Testis (tissue), 3 donors: ENCODE results near the gene CHM. TPM values are rescaled to one million over a fixed set of nuclear protein-coding genes. Genes with fewer than 3 reads are reported as not detected.
"Not testable (repeated sequence)": the region's sequence is repeated elsewhere in the genome, so short reads cannot be mapped to it uniquely, and the experiment has no call there.

Experiments used
- DNase-seq: peaks from one replicate; pipeline ENCODE4 v3.0.0-alpha.2; 2019
- H3K27ac ChIP-seq, 2 donors: fragments of 200-600 bp; sonication (generic); one replicate each; pipeline ENCODE4 v1.5.1; 2019
- H3K27me3 ChIP-seq: fragments of 200-600 bp; sonication (generic); one replicate; pipeline ENCODE4 v1.5.1; 2019
- H3K36me3 ChIP-seq: fragments of 200-600 bp; sonication (generic); one replicate; pipeline ENCODE4 v1.5.1; 2017; ENCODE audit warnings: low read depth; ENCODE audit errors: missing control alignments
- H3K4me1 ChIP-seq: fragments of 200-600 bp; sonication (generic); one replicate; pipeline ENCODE4 v1.5.1; 2019
- H3K4me3 ChIP-seq, 2 donors: fragments of 200-600 bp; sonication (generic); one replicate each; pipeline ENCODE4 v1.5.1; 2017 to 2019
- H3K9me3 ChIP-seq: fragments of 200-600 bp; sonication (generic); one replicate; pipeline ENCODE4 v1.5.1; 2017
- CTCF ChIP-seq, 3 experiments: fragments of 450-650 bp in 2 of 3; fragments of 200-600 bp in 1 of 3; sonication (generic) in 1 of 3; IDR thresholded peaks; one replicate each; pipeline ENCODE4 v1.5.1; 2016 to 2019; ENCODE audit warnings: antibody characterized with exemption in 3 of 3, mild to moderate bottlenecking in 2 of 3, moderate library complexity in 1 of 3
- POLR2A ChIP-seq: fragments of 450-650 bp; IDR thresholded peaks from one replicate; pipeline ENCODE4 v1.6.1; 2017; ENCODE audit warnings: antibody characterized with exemption, mild to moderate bottlenecking, moderate library complexity
- WGBS, 2 donors: methylation state at CpG; one replicate each; pipeline ENCODE4 v1.1.5; 2018; 5-methylcytosine and 5-hydroxymethylcytosine counted together
- intact Hi-C: fragments of 100-400 bp; cut with DNase I; formaldehyde crosslinking; loops from one replicate; pipeline ENCODE4 v1.15.1; 2023; ENCODE audit warnings: low total_unique reads
- polyA plus RNA-seq: library from polyadenylated mRNA; stranded (reverse); fragments of 350-450 nt; fragmentation: Illumina TruSeq; extraction: RNeasy Lipid Tissue Mini Kit (QIAGEN cat#74804); gene quantifications from one replicate; pipeline ENCODE4 v1.2.3, GENCODE V29; 2014; ENCODE audit warnings: low read depth, low replicate concordance; ENCODE audit not compliant: insufficient read depth
- total RNA-seq, 2 donors: library from RNA; depleted of rRNA; stranded (reverse); fragments of >200 nt; gene quantifications; one replicate each; pipeline ENCODE4 v1.2.3, GENCODE V29; 2016

The CHM gene
- total and polyA plus RNA-seq, 3 donors from 2014 or later: 7.0 to 21.9 (median 19.0) TPM

GRCh38 chrX:85922821-85923220 is 124.5 kb downstream of the CHM start:
- Histone ChIP-seq H3K27me3 (no peaks in the 10 kb centered on the region), H3K27ac (no peak overlapping the region), H3K4me3 (no peak overlapping the region), H3K36me3 (no peaks in the 10 kb centered on the region), H3K4me1 (no peaks in the 10 kb centered on the region), H3K9me3 (no peaks in the 10 kb centered on the region)
- no peak for DNase-seq
- TF ChIP-seq POLR2A (no peak), CTCF (IDR thresholded peaks at IDR 0.05) (no peak)
- WGBS, 2 donors: 81 to 83% methylated on average over 3 of the region's 3 CpGs
- intact Hi-C loops: no loop called here

- H3K36me3 ChIP-seq, DNase-seq, H3K4me1 ChIP-seq, H3K9me3 ChIP-seq, H3K27ac ChIP-seq, intact Hi-C loops, H3K4me3 ChIP-seq, H3K27me3 ChIP-seq: not testable (repeated sequence)
- 88 to 100% methylated on average over 2 of the region's 2 CpGs for WGBS, 2 donors
These were observed 130.6 kb downstream of the CHM start for GRCh38 chrX:85916656-85917280.

- WGBS, 2 donors: 89 to 94% methylated on average over 5 to 6 of the region's 6 CpGs
- H3K4me3 ChIP-seq: no peak overlapping the region
- H3K4me1 ChIP-seq: no peaks in the 10 kb centered on the region
- no peak overlapping the region for H3K27ac ChIP-seq
- no peaks in the 10 kb centered on the region for H3K9me3 ChIP-seq
- no peaks in the 10 kb centered on the region for H3K27me3 ChIP-seq
- H3K36me3 ChIP-seq: no peaks in the 10 kb centered on the region
- intact Hi-C loops: no loop called here
- DNase-seq: no peak
- TF ChIP-seq CTCF (IDR thresholded peaks at IDR 0.05): no peak
- no peak for TF ChIP-seq POLR2A
These were observed 132.9 kb downstream of the CHM start for GRCh38 chrX:85914431-85914830.

GRCh38 chrX:85907316-85907715 is 140.0 kb downstream of the CHM start:
- H3K9me3 ChIP-seq: no peaks in the 10 kb centered on the region
- H3K4me3 ChIP-seq: no peak overlapping the region
- intact Hi-C loops: no loop called here
- TF ChIP-seq POLR2A (no peak), CTCF (IDR thresholded peaks at IDR 0.05) (no peak)
- WGBS, 2 donors: 98% methylated on average over 3 of the region's 3 CpGs
- H3K36me3 ChIP-seq: no peaks in the 10 kb centered on the region
- DNase-seq: no peak
- no peaks in the 10 kb centered on the region for H3K4me1 ChIP-seq
- H3K27ac ChIP-seq: no peak overlapping the region
- H3K27me3 ChIP-seq: no peaks in the 10 kb centered on the region

- Histone ChIP-seq H3K4me3 (no peak overlapping the region), H3K27me3 (no peaks in the 10 kb centered on the region), H3K27ac (no peak overlapping the region), H3K4me1 (no peaks in the 10 kb centered on the region), H3K36me3 (no peaks in the 10 kb centered on the region), H3K9me3 (no peaks in the 10 kb centered on the region)
- 58 to 80% methylated on average over 1 to 2 of the region's 2 CpGs for WGBS, 2 donors
- DNase-seq: no peak
- intact Hi-C loops: no loop called here
- TF ChIP-seq CTCF (IDR thresholded peaks at IDR 0.05) (no peak), POLR2A (no peak)
These were observed 141.0 kb downstream of the CHM start for GRCh38 chrX:85906399-85906798.
